ENCODE measurements around the gene PROKR1.

Gene PROKR1

GRCh38 chr2:68663371-68664156 lies 20.2 kb downstream of the PROKR1 start:
- Histone ChIP-seq H3K4me1 (no peaks in the 10 kb centered on the region), H3K36me3 (no peaks in the 10 kb centered on the region), H3K27me3 (peaks cover 0 to 7% of the 10 kb centered on the region in 2 donors), H3K4me3 (no peak overlapping the region), H3K27ac (no peak overlapping the region), H3K9me3 (no peaks in the 10 kb centered on the region)
- no peak for DNase-seq
- intact Hi-C loops (cut with DNase I; ENCODE audit: low total_unique reads), result no loop called here
- no peak for TF ChIP-seq CTCF (IDR thresholded peaks at IDR 0.05)

GRCh38 chr2:68667371-68667770 lies 24.0 kb downstream of the PROKR1 start:
- H3K4me3 ChIP-seq, result no peak overlapping the region
- no peaks in the 10 kb centered on the region for H3K4me1 ChIP-seq
- peaks cover 0 to 4% of the 10 kb centered on the region in 2 donors for H3K27me3 ChIP-seq
- no peaks in the 10 kb centered on the region for H3K36me3 ChIP-seq
- H3K27ac ChIP-seq, result no peak overlapping the region
- DNase-seq, result no peak
- intact Hi-C loops (cut with DNase I; ENCODE audit: low total_unique reads), result no loop called here
- TF ChIP-seq CTCF (IDR thresholded peaks at IDR 0.05), result no peak
- no peaks in the 10 kb centered on the region for H3K9me3 ChIP-seq

- Histone ChIP-seq H3K4me1 (no peaks in the 10 kb centered on the region), H3K36me3 (no peaks in the 10 kb centered on the region), H3K4me3 (no peak overlapping the region), H3K27ac (no peak overlapping the region), H3K9me3 (no peaks in the 10 kb centered on the region), H3K27me3 (no peaks in the 10 kb centered on the region)
- intact Hi-C loops (cut with DNase I; ENCODE audit: low total_unique reads), result no loop called here
- no peak for TF ChIP-seq CTCF (IDR thresholded peaks at IDR 0.05)
- no peak for DNase-seq
Measured at GRCh38 chr2:68669651-68670050, 26.3 kb downstream of the PROKR1 start.

- no peak for DNase-seq
- Histone ChIP-seq H3K4me3 (no peak overlapping the region), H3K27me3 (no peaks in the 10 kb centered on the region), H3K36me3 (no peaks in the 10 kb centered on the region), H3K9me3 (no peaks in the 10 kb centered on the region), H3K4me1 (no peaks in the 10 kb centered on the region), H3K27ac (no peak overlapping the region)
- intact Hi-C loops (cut with DNase I; ENCODE audit: low total_unique reads), result no loop called here
- TF ChIP-seq CTCF (IDR thresholded peaks at IDR 0.05), result no peak
Measured at GRCh38 chr2:68671961-68672360, 28.6 kb downstream of the PROKR1 start.

GRCh38 chr2:68673631-68674030 lies 30.3 kb downstream of the PROKR1 start:
- Histone ChIP-seq H3K9me3 (no peaks in the 10 kb centered on the region), H3K4me1 (no peaks in the 10 kb centered on the region), H3K4me3 (no peak overlapping the region), H3K36me3 (no peaks in the 10 kb centered on the region), H3K27ac (no peak overlapping the region), H3K27me3 (no peaks in the 10 kb centered on the region)
- no peak for TF ChIP-seq CTCF (IDR thresholded peaks at IDR 0.05)
- intact Hi-C loops (cut with DNase I; ENCODE audit: low total_unique reads), result no loop called here
- no peak for DNase-seq
